Psoas muscle (tissue), 8 donors: Measurements from ENCODE around the gene CIAO1. TPM values are rescaled to one million over a fixed set of nuclear protein-coding genes. Genes with fewer than 3 reads are reported as not detected.
"Not testable (repeated sequence)": the region's sequence is repeated elsewhere in the genome, so short reads cannot be mapped to it uniquely, and the experiment has no call there.

Source experiments
- ATAC-seq, 4 donors: fragments of 200-7000 bp; cut with Tn5 transposase; one replicate each; pipeline ENCODE4 v1.9.1; 2020; ENCODE audit warnings: moderate library complexity in 3 of 4, mild to moderate bottlenecking in 2 of 4
- DNase-seq, 2 donors: peaks; one replicate each; pipeline ENCODE4 v3.0.0-alpha.2; 2020
- H3K27ac ChIP-seq: fragments of 200-600 bp; one replicate; pipeline ENCODE4 v1.8.0; 2022
- H3K27me3 ChIP-seq, 3 donors: fragments of 200-600 bp in 1 of 3; one replicate each; pipeline versions ENCODE4 v1.6.1 to v1.8.0; 2013 to 2022; ENCODE audit warnings: low read length in 2 of 3, mild to moderate bottlenecking in 2 of 3, moderate library complexity in 1 of 3; ENCODE audit not compliant: insufficient read depth in 3 of 3
- H3K36me3 ChIP-seq, 2 donors: fragments of 200-600 bp in 1 of 2; one replicate each; pipeline versions ENCODE4 v1.6.1 to v1.8.0; 2013 to 2022; ENCODE audit warnings: low read depth in 1 of 2, mild to moderate bottlenecking in 1 of 2, moderate library complexity in 1 of 2; ENCODE audit not compliant: insufficient read depth in 1 of 2
- H3K4me1 ChIP-seq: fragments of 200-600 bp; one replicate; pipeline ENCODE4 v1.8.0; 2022
- H3K4me3 ChIP-seq: fragments of 200-600 bp; one replicate; pipeline ENCODE4 v1.8.0; 2022; ENCODE audit warnings: mild to moderate bottlenecking
- H3K9me3 ChIP-seq: fragments of 200-600 bp; one replicate; pipeline ENCODE4 v1.8.0; 2022
- CTCF ChIP-seq: fragments of 200-600 bp; IDR thresholded peaks from one replicate; pipeline ENCODE4 v1.8.0; 2022; ENCODE audit warnings: antibody characterized with exemption
- WGBS, 3 donors: extraction: QIAGEN DNeasy Blood & Tissue Kit; methylation state at CpG; one replicate each; pipeline versions ENCODE4 v1.1.6 to v1.1.7; 2013; 5-methylcytosine and 5-hydroxymethylcytosine counted together
- intact Hi-C, 2 donors: fragments of 100-400 bp; cut with DNase I; formaldehyde crosslinking; loops; one replicate each; pipeline versions ENCODE4 v1.11.0 to v1.14.2; 2022
- polyA plus RNA-seq, 3 donors: library from polyadenylated mRNA; stranded (reverse); fragments of 200-250 nt; gene quantifications; one replicate each; pipeline ENCODE4 v1.2.3, GENCODE V29; 2013
- total RNA-seq, 4 donors: library from RNA; stranded (reverse); fragmentation: NEBNext Ultra II Directional in 2 of 4; extraction: Animal tissue kit (Norgen Biotek cat#: 25700) in 2 of 4; gene quantifications; one replicate each; pipeline versions ENCODE4 v1.2.1 to v1.2.4, GENCODE V29; 2021 to 2023
- donor health status: healthy with polysubstance abuse.
- donor health status: DM: no; HTN: no; CAD: no; lungs with moderate emphysema.
- donor health status: Bipolar disorder and iron deficiency.
- donor health status: healthy.
- donor health status: DM: yes; HTN: yes; CAD: no.
- donor health status: DM: no; HTN: no; CAD: no.
- donor health status: DM: no; HTN: no; CAD: no.
- donor health status: DM: yes; HTN: yes; CAD: no.

The CIAO1 gene
- total and polyA plus RNA-seq, 7 donors = 36.8 to 91.6 (median 57.3) TPM

GRCh38 chr2:96291751-96292150, 25.7 kb downstream of the CIAO1 start:
- TF ChIP-seq CTCF = no peak
- H3K4me3 ChIP-seq = no peak overlapping the region
- intact Hi-C loops = no loop called here
- no peaks in the 10 kb centered on the region for H3K9me3 ChIP-seq
- DNase-seq (no peak), ATAC-seq (no peak)
- H3K27ac ChIP-seq = no peak overlapping the region
- 87 to 94% (median 91%) methylated on average over 5 of the region's 5 CpGs for WGBS, 3 donors
- H3K4me1 ChIP-seq = no peaks in the 10 kb centered on the region
- H3K27me3 ChIP-seq = no peaks in the 10 kb centered on the region
- peaks cover 53 to 100% of the 10 kb centered on the region in 2 donors for H3K36me3 ChIP-seq

- DNase-seq, ATAC-seq, H3K9me3 ChIP-seq, H3K4me3 ChIP-seq, H3K27me3 ChIP-seq, H3K4me1 ChIP-seq, H3K27ac ChIP-seq, intact Hi-C loops: not testable (repeated sequence)
- WGBS, 3 donors = 73 to 77% (median 76%) methylated on average over 8 of the region's 8 CpGs
- H3K36me3 ChIP-seq = peaks cover 43 to 100% of the 10 kb centered on the region in 2 donors
Observed at GRCh38 chr2:96294271-96294670, 28.2 kb downstream of the CIAO1 start.

- no peak for ATAC-seq
- no peaks in the 10 kb centered on the region for H3K4me1 ChIP-seq
- DNase-seq = no peak
- intact Hi-C loops = no loop called here
- TF ChIP-seq CTCF = no peak
- no peak overlapping the region for H3K27ac ChIP-seq
- 41 to 56% (median 54%) methylated on average over 5 of the region's 5 CpGs for WGBS, 3 donors
- H3K4me3 ChIP-seq = no peak overlapping the region
- H3K9me3 ChIP-seq = no peaks in the 10 kb centered on the region
- peaks cover 30 to 100% of the 10 kb centered on the region in 2 donors for H3K36me3 ChIP-seq
- no peaks in the 10 kb centered on the region for H3K27me3 ChIP-seq
Observed at GRCh38 chr2:96296925-96297324, 30.9 kb downstream of the CIAO1 start.

- no peaks in the 10 kb centered on the region for H3K9me3 ChIP-seq
- H3K27me3 ChIP-seq = no peaks in the 10 kb centered on the region
- H3K36me3 ChIP-seq = peaks cover 9 to 79% of the 10 kb centered on the region in 2 donors
- no peak overlapping the region for H3K4me3 ChIP-seq
- H3K4me1 ChIP-seq = peaks cover 19% of the 10 kb centered on the region
- intact Hi-C loops = loop anchor here in 1 of 2 donors (5.0 kb wide), 1 partner anchor 35 kb away; the partner anchor contains the start of genes CIAO1 and TMEM127
- TF ChIP-seq CTCF = no peak
- H3K27ac ChIP-seq = no peak overlapping the region
- DNase-seq = no peak
- 71 to 77% (median 75%) methylated on average over 1 of the region's 1 CpG for WGBS, 3 donors
- ATAC-seq = no peak
Observed at GRCh38 chr2:96301865-96302264, 35.8 kb downstream of the CIAO1 start.

GRCh38 chr2:96304606-96305005, 38.6 kb downstream of the CIAO1 start:
- ATAC-seq = no peak
- Histone ChIP-seq H3K4me1 (peaks cover 22% of the 10 kb centered on the region), H3K27me3 (no peaks in the 10 kb centered on the region), H3K27ac (peak overlapping the region; percentile 88), H3K36me3 (peaks cover 4 to 52% of the 10 kb centered on the region in 2 donors), H3K4me3 (peak overlapping the region; percentile 91), H3K9me3 (no peaks in the 10 kb centered on the region)
- intact Hi-C loops = loop anchor here (2.0 to 5.0 kb wide), 3 partner anchors 37 to 204 kb away; partner anchors contain the start of genes CIAO1 (in 2 of the 2) and TMEM127 (in 1 of the 2)
- 56 to 64% (median 62%) methylated on average over 11 of the region's 11 CpGs for WGBS, 3 donors
- DNase-seq = no peak
- TF ChIP-seq CTCF = no peak
